ENCODE data around the gene IGF2BP2.
"Not testable (repeated sequence)": the region's sequence is repeated elsewhere in the genome, so short reads cannot be mapped to it uniquely, and the experiment has no call there.

The IGF2BP2 gene

DNA sequence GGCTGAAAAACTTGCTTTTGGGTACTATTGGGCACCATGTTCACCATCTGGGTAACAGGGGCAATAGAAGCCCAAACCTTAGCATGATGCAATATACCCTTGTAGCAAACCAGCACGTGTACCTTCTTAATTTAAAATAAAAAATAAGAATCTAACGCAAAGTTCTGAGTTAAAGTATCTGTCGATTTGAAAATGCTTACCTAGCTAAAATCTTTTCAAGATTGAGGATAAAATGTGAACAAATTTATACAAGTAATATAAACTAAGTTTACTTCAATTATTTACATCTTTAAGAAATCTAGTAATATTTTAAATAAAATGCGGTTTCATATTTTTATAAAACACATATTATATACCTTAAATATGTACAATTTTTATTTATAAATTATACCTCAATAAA, 38.1 kb upstream of the IGF2BP2 start:
- TF ChIP-seq, protein P1, sequence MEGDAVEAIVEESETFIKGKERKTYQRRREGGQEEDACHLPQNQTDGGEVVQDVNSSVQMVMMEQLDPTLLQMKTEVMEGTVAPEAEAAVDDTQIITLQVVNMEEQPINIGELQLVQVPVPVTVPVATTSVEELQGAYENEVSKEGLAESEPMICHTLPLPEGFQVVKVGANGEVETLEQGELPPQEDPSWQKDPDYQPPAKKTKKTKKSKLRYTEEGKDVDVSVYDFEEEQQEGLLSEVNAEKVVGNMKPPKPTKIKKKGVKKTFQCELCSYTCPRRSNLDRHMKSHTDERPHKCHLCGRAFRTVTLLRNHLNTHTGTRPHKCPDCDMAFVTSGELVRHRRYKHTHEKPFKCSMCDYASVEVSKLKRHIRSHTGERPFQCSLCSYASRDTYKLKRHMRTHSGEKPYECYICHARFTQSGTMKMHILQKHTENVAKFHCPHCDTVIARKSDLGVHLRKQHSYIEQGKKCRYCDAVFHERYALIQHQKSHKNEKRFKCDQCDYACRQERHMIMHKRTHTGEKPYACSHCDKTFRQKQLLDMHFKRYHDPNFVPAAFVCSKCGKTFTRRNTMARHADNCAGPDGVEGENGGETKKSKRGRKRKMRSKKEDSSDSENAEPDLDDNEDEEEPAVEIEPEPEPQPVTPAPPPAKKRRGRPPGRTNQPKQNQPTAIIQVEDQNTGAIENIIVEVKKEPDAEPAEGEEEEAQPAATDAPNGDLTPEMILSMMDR (IDR thresholded peaks at IDR 0.05; ENCODE audit: low read depth, low read length, missing control alignments) = no peak
- no peak overlapping the region for H3K4me3 ChIP-seq (ENCODE audit: low read depth, low read length)
- DNase-seq (ENCODE audit: low read depth) = no peak

DNA sequence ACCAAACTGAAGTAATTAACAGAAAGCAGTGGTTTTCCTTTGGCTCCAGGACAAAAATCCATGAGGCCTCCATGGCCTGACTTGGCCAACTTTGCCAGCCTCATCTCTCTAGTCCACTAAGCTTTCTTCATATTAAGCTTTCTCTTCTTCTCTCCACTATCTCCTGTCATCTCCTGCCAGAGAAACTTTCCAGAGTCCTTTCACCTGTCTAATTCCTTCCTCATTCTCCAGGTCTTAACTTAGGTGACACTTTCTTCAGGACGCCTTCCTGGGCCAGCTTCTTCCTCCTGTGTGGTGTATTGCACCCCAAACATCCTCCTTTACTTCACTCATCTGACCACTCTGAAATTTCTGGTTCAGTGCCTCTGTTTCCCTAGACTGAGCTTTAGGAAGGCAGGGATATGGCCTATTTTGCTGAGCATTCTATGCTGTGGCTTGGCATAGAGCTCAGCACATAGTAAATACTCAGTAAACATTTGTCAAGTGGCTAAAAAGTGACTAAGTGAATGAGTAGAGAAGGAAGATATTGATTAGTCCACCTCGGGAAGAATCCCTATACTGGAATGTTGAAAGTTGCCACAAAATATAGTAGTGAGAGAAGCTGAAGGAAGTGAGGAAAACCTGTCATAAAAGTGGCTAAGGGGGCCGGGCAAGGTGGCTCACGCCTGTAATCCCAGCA, 34.6 kb upstream of the IGF2BP2 start:
- no peak overlapping the region for H3K4me3 ChIP-seq (ENCODE audit: low read depth, low read length)
- TF ChIP-seq, protein P1 (IDR thresholded peaks at IDR 0.05; ENCODE audit: low read depth, low read length, missing control alignments) = no peak
- DNase-seq (ENCODE audit: low read depth) = no peak

GRCh38 chr3:185858502-185859225, 33.8 kb upstream of the IGF2BP2 start:
- DNase-seq (ENCODE audit: low read depth) = no peak
- no peak overlapping the region for H3K4me3 ChIP-seq (ENCODE audit: low read depth, low read length)
- TF ChIP-seq, protein P1 (IDR thresholded peaks at IDR 0.05; ENCODE audit: low read depth, low read length, missing control alignments) = no peak

DNA sequence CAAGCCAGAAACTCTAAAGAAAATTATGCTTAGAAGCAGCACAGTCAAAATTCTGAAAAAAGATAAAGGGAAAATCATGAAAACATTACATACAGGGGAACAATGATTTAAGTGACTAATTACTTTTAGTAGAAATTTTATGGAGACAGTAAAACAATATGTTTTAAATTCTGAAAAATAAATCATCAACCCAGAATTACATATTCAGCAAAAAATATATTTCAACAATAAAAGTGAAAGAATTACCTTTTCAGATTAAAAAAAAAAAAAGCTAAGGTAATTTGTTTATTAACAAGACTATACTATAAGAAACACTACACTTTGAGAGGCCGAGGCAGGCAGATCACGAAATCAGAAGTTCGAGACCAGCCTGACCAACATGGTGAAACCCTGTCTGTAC, 32.4 kb upstream of the IGF2BP2 start:
- DNase-seq (ENCODE audit: low read depth) = no peak

DNA sequence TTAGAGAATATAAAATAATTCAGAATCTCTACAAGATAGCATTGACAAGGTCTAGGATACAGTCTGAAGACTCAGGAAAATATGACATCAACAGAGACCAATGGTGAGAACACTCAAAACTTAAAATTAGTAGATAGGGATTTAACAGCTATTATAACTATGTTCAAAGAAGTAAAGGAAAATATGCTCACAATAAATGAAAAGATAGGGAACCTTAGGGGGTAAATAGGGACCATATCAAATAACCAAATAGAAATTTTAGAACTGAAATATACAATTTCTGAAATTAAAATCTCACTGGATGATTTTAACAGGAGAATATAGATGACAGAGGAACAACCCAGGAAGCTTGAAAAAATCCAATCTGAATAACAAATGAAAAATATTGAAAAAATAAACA, 31.8 kb upstream of the IGF2BP2 start:
- no peak for DNase-seq (ENCODE audit: low read depth)
- no peak overlapping the region for H3K4me3 ChIP-seq (ENCODE audit: low read depth, low read length)
- TF ChIP-seq, protein P1 (IDR thresholded peaks at IDR 0.05; ENCODE audit: low read depth, low read length, missing control alignments) = no peak

More for the DNA sequence above, 32.4 kb upstream of the IGF2BP2 start:
- TF ChIP-seq, protein P1 (IDR thresholded peaks at IDR 0.05; ENCODE audit: low read depth, low read length, missing control alignments) = no peak
- no peak overlapping the region for H3K4me3 ChIP-seq (ENCODE audit: low read depth, low read length)

DNA sequence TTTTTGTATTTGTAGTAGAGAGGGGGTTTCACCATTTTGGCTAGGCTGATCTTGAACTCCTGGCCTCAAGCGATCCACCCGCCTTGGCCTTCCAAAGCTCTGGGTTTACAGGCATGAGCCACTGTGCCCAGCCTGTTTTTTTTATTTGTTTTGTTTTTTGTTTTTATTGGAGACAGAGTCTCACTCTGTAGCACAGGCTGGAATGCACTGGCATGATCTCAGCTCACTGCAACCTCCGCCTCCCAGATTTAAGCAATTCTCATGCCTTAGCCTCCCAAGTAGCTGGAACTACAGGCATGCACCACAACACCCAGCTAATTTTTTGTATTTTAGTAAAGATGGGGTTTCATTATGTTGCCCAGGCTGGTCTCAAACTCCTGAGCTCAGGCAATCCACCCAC, 28.9 kb upstream of the IGF2BP2 start:
- not testable (repeated sequence) for H3K4me3 ChIP-seq (ENCODE audit: low read depth, low read length); DNase-seq (ENCODE audit: low read depth)

- TF ChIP-seq, protein P1 (IDR thresholded peaks at IDR 0.05; ENCODE audit: low read depth, low read length, missing control alignments) = no peak
- DNase-seq (ENCODE audit: low read depth) = no peak
- no peak overlapping the region for H3K4me3 ChIP-seq (ENCODE audit: low read depth, low read length)
Observed at GRCh38 chr3:185852635-185853034, 27.8 kb upstream of the IGF2BP2 start.
